K562 (cell line): ENCODE results near the gene MYLK3. TPM values are rescaled to one million over a fixed set of nuclear protein-coding genes. Genes with fewer than 3 reads are reported as not detected.
A peak's percentile ranks its signal among the peaks of the same experiment; 100 is the strongest.

ENCODE experiments used
- DPF2 ChIP-seq: fragments of 450-650 bp; IDR thresholded peaks from 2 replicates; pipeline ENCODE4 v1.6.1; 2016
- ETS1 ChIP-seq: conservative IDR thresholded peaks from 2 replicates; pipeline ENCODE4 v1.6.1; 2011; ENCODE audit warnings: low read depth, mild to moderate bottlenecking, low read length; ENCODE audit not compliant: control insufficient read depth
- FIP1L1 ChIP-seq: fragments of 200-400 bp; formaldehyde crosslinking; IDR thresholded peaks from 2 replicates; pipeline ENCODE4 v1.6.1; 2018; ENCODE audit warnings: mild to moderate bottlenecking, low read depth, low read length; ENCODE audit not compliant: poor library complexity, severe bottlenecking
- GMEB1 ChIP-seq: fragments of 250-450 bp; sonication (Bioruptor Pico); IDR thresholded peaks from 2 replicates; pipeline ENCODE4 v1.4.0; 2020; ENCODE audit warnings: mild to moderate bottlenecking
- LEF1 ChIP-seq: fragments of 450-650 bp; IDR thresholded peaks from 2 replicates; pipeline ENCODE4 v1.6.1; 2016; ENCODE audit warnings: mild to moderate bottlenecking
- MTA3 ChIP-seq: fragments of 450-650 bp; formaldehyde crosslinking; IDR thresholded peaks from 2 replicates; pipeline ENCODE4 v1.6.1; 2017; ENCODE audit warnings: mild to moderate bottlenecking, borderline replicate concordance
- MYBL2 ChIP-seq, 2 experiments: fragments of 450-650 bp in 1 of 2; sonication (generic) in 1 of 2; formaldehyde crosslinking in 1 of 2; IDR thresholded peaks; 2 replicates each; pipeline versions ENCODE4 v1.6.1 to v1.8.1; 2017 to 2022; ENCODE audit warnings: borderline replicate concordance in 1 of 2, inconsistent platforms in 1 of 2, low read depth in 1 of 2, mild to moderate bottlenecking in 1 of 2, missing genetic modification reagents in 1 of 2, moderate library complexity in 1 of 2
- PHF20 ChIP-seq: fragments of 450-650 bp; IDR thresholded peaks from 2 replicates; pipeline ENCODE4 v1.6.1; 2018; ENCODE audit not compliant: partially characterized antibody
- SP2 ChIP-seq: IDR thresholded peaks from 2 replicates; pipeline ENCODE4 v1.6.1; 2011; ENCODE audit warnings: mild to moderate bottlenecking, low read depth, low read length, moderate library complexity; ENCODE audit not compliant: poor library complexity, severe bottlenecking; ENCODE audit errors: extremely low read depth
- TCF15 ChIP-seq: fragments of 250-450 bp; sonication (Bioruptor Pico); IDR thresholded peaks from 2 replicates; pipeline ENCODE4 v1.8.0; 2022; ENCODE audit warnings: moderate library complexity, mild to moderate bottlenecking, inconsistent platforms
- TCFL5 ChIP-seq: fragments of 250-450 bp; sonication (Bioruptor Pico); conservative IDR thresholded peaks from 2 replicates; pipeline ENCODE4 v1.6.1; 2021; ENCODE audit warnings: mild to moderate bottlenecking, moderate library complexity, matching md5 sums
- THAP12 ChIP-seq: fragments of 250-450 bp; sonication (Bioruptor Pico); IDR thresholded peaks from 2 replicates; pipeline ENCODE4 v1.9.0; 2021; ENCODE audit warnings: mild to moderate bottlenecking, inconsistent platforms
- ZC3H11A ChIP-seq: IDR thresholded peaks from 2 replicates; pipeline ENCODE4 v1.6.1; 2012; ENCODE audit warnings: low read depth, low read length, improper control_type of control experiment
- ZFP30 ChIP-seq: fragments of 250-450 bp; sonication (Bioruptor Pico); IDR thresholded peaks from 2 replicates; pipeline ENCODE4 v1.8.0; 2022; ENCODE audit warnings: moderate library complexity, mild to moderate bottlenecking, inconsistent platforms, borderline replicate concordance
- polyA plus RNA-seq, 8 experiments: library from polyadenylated mRNA; depleted of rRNA in 4 of 8; stranded (reverse) in 5 of 8; unstranded in 3 of 8; fragments of >200 nt; fragmentation: Nextera tagmentation in 2 of 8; fragmentation: Illumina TruSeq in 1 of 8; extraction: Ambion mirVana in 2 of 8; extraction: Trizol in 1 of 8; gene quantifications; 2 replicates each; pipeline versions ENCODE4 v1.2.1 to v1.2.3, GENCODE V29; 2011 to 2014; ENCODE audit warnings: inconsistent platforms in 1 of 8, missing spikeins in 1 of 8
- total RNA-seq, 7 experiments: library from RNA; depleted of rRNA in 6 of 7; stranded (reverse); fragments of >200 nt in 6 of 7; fragmentation: Illumina TruSeq in 2 of 7; extraction: Trizol in 2 of 7; gene quantifications; 2 replicates each; pipeline versions ENCODE4 v1.2.1 to v1.2.3, GENCODE V29; 2011 to 2021; ENCODE audit warnings: low replicate concordance in 1 of 7
- TF ChIP-seq, protein P1 (sequence below), 2 experiments: fragments of 450-650 bp; IDR thresholded peaks; 2 replicates each; pipeline ENCODE4 v1.6.1; 2018; ENCODE audit warnings: mild to moderate bottlenecking in 2 of 2, low read depth in 1 of 2; ENCODE audit not compliant: partially characterized antibody in 2 of 2
- TF ChIP-seq, protein P2 (sequence below): fragments of 450-650 bp; formaldehyde crosslinking; IDR thresholded peaks from 2 replicates; pipeline ENCODE4 v1.4.0; 2022; ENCODE audit warnings: missing genetic modification characterization

The MYLK3 gene
- total and polyA plus RNA-seq, 9 of the 15 experiments (the other 6 are each of a cell fraction or from before 2014, with no cell fraction given): 0.69 to 10.7 (median 4.7) TPM

- no peak for TF ChIP-seq TCF15 (CRISPR knock-in tag)
- no peak for TF ChIP-seq TCFL5 (CRISPR knock-in tag)
- TF ChIP-seq SP2: no peak
- peak; percentile 69 for TF ChIP-seq DPF2
- TF ChIP-seq LEF1: peak; percentile 49; the same call in 1 of the 2 replicates
- 0 out of 2 replicates have a peak, but pooled peaks have one; percentile 28 for TF ChIP-seq MTA3
- TF ChIP-seq, protein P1, sequence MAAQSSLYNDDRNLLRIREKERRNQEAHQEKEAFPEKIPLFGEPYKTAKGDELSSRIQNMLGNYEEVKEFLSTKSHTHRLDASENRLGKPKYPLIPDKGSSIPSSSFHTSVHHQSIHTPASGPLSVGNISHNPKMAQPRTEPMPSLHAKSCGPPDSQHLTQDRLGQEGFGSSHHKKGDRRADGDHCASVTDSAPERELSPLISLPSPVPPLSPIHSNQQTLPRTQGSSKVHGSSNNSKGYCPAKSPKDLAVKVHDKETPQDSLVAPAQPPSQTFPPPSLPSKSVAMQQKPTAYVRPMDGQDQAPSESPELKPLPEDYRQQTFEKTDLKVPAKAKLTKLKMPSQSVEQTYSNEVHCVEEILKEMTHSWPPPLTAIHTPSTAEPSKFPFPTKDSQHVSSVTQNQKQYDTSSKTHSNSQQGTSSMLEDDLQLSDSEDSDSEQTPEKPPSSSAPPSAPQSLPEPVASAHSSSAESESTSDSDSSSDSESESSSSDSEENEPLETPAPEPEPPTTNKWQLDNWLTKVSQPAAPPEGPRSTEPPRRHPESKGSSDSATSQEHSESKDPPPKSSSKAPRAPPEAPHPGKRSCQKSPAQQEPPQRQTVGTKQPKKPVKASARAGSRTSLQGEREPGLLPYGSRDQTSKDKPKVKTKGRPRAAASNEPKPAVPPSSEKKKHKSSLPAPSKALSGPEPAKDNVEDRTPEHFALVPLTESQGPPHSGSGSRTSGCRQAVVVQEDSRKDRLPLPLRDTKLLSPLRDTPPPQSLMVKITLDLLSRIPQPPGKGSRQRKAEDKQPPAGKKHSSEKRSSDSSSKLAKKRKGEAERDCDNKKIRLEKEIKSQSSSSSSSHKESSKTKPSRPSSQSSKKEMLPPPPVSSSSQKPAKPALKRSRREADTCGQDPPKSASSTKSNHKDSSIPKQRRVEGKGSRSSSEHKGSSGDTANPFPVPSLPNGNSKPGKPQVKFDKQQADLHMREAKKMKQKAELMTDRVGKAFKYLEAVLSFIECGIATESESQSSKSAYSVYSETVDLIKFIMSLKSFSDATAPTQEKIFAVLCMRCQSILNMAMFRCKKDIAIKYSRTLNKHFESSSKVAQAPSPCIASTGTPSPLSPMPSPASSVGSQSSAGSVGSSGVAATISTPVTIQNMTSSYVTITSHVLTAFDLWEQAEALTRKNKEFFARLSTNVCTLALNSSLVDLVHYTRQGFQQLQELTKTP (IDR thresholded peaks at IDR 0.05; ENCODE audit: low read depth in 1 of 2, partially characterized antibody in 2 of 2): peak in 1 of 2 experiments; percentile 79
- no peak for TF ChIP-seq ZFP30 (CRISPR knock-in tag)
- no peak for TF ChIP-seq FIP1L1
- no peak for TF ChIP-seq ETS1
- TF ChIP-seq ZC3H11A: no peak
- no peak for TF ChIP-seq PHF20
- no peak for TF ChIP-seq THAP12
- TF ChIP-seq MYBL2 (IDR thresholded peaks at IDR 0.05; ENCODE audit: low read depth): no peak
- TF ChIP-seq MYBL2 (CRISPR knock-in tag; IDR thresholded peaks at IDR 0.05; ENCODE audit: borderline replicate concordance): no peak
- TF ChIP-seq, protein P2, sequence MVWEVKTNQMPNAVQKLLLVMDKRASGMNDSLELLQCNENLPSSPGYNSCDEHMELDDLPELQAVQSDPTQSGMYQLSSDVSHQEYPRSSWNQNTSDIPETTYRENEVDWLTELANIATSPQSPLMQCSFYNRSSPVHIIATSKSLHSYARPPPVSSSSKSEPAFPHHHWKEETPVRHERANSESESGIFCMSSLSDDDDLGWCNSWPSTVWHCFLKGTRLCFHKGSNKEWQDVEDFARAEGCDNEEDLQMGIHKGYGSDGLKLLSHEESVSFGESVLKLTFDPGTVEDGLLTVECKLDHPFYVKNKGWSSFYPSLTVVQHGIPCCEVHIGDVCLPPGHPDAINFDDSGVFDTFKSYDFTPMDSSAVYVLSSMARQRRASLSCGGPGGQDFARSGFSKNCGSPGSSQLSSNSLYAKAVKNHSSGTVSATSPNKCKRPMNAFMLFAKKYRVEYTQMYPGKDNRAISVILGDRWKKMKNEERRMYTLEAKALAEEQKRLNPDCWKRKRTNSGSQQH (CRISPR knock-in tag): no peak
- no peak for TF ChIP-seq GMEB1
Observed at GRCh38 chr16:46739934-46740333, 8.2 kb downstream of the MYLK3 start (continued).
